ENCODE results near the gene KLHL2.

The KLHL2 gene

GRCh38 chr4:165201806-165202205 is 5.6 kb upstream of the KLHL2 start:
- no peak for TF ChIP-seq CTCF (IDR thresholded peaks at IDR 0.05; ENCODE audit: insufficient read depth, low read depth, low read length, missing control alignments)
- no peak for DNase-seq (ENCODE audit: low read depth)

GRCh38 chr4:165203541-165204461 is 3.6 kb upstream of the KLHL2 start:
- no peak overlapping the region for H3K4me3 ChIP-seq (ENCODE audit: low read length)
- DNase-seq (ENCODE audit: low read depth) = peak; percentile 63
- no peak for TF ChIP-seq CTCF (IDR thresholded peaks at IDR 0.05; ENCODE audit: insufficient read depth, low read depth, low read length, missing control alignments)

More at GRCh38 chr4:165201806-165202205, 5.6 kb upstream of the KLHL2 start:
- H3K4me3 ChIP-seq (ENCODE audit: low read length) = no peak overlapping the region

GRCh38 chr4:165204462-165204830 is 2.9 kb upstream of the KLHL2 start:
- no peak for TF ChIP-seq CTCF (IDR thresholded peaks at IDR 0.05; ENCODE audit: insufficient read depth, low read depth, low read length, missing control alignments)
- peak; percentile 70 for DNase-seq (ENCODE audit: low read depth)
- no peak overlapping the region for H3K4me3 ChIP-seq (ENCODE audit: low read length)

GRCh38 chr4:165207016-165207430 is 338 bp upstream of the KLHL2 start:
- peak; percentile 49 for DNase-seq (ENCODE audit: low read depth)
- no peak for TF ChIP-seq CTCF (IDR thresholded peaks at IDR 0.05; ENCODE audit: insufficient read depth, low read depth, low read length, missing control alignments)
- H3K4me3 ChIP-seq (ENCODE audit: low read length) = peak overlapping the region; percentile 54

- TF ChIP-seq CTCF (IDR thresholded peaks at IDR 0.05; ENCODE audit: insufficient read depth, low read depth, low read length, missing control alignments) = no peak
- H3K4me3 ChIP-seq (ENCODE audit: low read length) = peak overlapping the region; percentile 89
- peak; percentile 24 for DNase-seq (ENCODE audit: low read depth)
Observed at GRCh38 chr4:165208221-165208652, 876 bp downstream of the KLHL2 start.

GRCh38 chr4:165208741-165209388 is 1.5 kb downstream of the KLHL2 start:
- H3K4me3 ChIP-seq (ENCODE audit: low read length) = peak overlapping the region; percentile 89
- DNase-seq (ENCODE audit: low read depth) = peak; percentile 35
- TF ChIP-seq CTCF (IDR thresholded peaks at IDR 0.05; ENCODE audit: insufficient read depth, low read depth, low read length, missing control alignments) = no peak
